Measurements from ENCODE around the gene RRM2.

DNA sequence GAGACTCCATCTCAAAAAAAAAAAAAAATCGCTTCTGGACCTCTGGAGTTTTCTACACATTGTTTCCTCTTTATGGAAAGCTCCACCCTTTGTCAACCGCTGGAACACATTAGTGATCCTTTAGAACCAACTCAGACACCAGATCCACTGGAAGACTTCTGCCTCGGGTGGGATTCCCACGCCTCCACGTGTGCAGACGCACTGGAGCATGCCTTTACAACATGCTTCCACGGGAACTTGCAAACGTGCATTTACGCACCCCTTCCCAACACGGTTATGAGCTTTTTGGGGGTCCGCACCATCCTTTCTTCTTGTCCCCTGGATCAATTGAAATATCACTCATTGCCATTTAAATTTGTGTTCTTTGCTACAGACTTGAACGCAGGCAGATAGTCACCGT lies 47.4 kb upstream of the RRM2 start:
- TF ChIP-seq POLR2A (IDR thresholded peaks at IDR 0.05; ENCODE audit: low read depth) (no peak), POLR2AphosphoS5 (IDR thresholded peaks at IDR 0.05) (no peak), EP300 (IDR thresholded peaks at IDR 0.05) (no peak)
- TF ChIP-seq, protein P1, sequence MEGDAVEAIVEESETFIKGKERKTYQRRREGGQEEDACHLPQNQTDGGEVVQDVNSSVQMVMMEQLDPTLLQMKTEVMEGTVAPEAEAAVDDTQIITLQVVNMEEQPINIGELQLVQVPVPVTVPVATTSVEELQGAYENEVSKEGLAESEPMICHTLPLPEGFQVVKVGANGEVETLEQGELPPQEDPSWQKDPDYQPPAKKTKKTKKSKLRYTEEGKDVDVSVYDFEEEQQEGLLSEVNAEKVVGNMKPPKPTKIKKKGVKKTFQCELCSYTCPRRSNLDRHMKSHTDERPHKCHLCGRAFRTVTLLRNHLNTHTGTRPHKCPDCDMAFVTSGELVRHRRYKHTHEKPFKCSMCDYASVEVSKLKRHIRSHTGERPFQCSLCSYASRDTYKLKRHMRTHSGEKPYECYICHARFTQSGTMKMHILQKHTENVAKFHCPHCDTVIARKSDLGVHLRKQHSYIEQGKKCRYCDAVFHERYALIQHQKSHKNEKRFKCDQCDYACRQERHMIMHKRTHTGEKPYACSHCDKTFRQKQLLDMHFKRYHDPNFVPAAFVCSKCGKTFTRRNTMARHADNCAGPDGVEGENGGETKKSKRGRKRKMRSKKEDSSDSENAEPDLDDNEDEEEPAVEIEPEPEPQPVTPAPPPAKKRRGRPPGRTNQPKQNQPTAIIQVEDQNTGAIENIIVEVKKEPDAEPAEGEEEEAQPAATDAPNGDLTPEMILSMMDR (IDR thresholded peaks at IDR 0.05) = no peak
